ENCODE results near the gene LOXL4.

DNA sequence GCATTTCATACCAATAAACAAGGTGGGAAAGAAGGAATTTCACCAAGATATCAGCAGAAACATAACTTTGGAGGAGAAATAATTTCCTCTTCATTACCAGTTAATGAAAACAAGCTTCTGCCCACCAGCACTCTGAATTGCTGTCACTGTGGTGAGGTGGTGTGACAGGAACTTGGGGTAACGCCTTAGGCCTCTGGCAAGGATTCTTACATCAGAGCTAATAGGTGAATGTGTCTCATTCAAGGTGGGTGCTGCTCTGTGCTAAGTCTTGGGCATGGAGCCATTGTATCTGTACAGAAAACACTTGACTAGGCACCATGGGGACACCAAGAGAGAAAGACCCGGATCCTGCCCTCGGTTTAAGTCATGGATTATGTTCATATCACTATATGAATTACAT, 8.3 kb upstream of the LOXL4 start:
- no peak for TF ChIP-seq CTCF (IDR thresholded peaks at IDR 0.05)
- TF ChIP-seq EZH2phosphoT487 (IDR thresholded peaks at IDR 0.05): no peak
- TF ChIP-seq EZH2 (IDR thresholded peaks at IDR 0.05): no peak
